ENCODE measurements around the gene CADPS2.
"Not testable (repeated sequence)": the region's sequence is repeated elsewhere in the genome, so short reads cannot be mapped to it uniquely, and the experiment has no call there.

Gene CADPS2

GRCh38 chr7:122673951-122674350 lies 212.3 kb downstream of the CADPS2 start:
- DNase-seq (ENCODE audit: low read depth) = no peak

GRCh38 chr7:122672536-122672935 lies 213.7 kb downstream of the CADPS2 start:
- no peak for DNase-seq (ENCODE audit: low read depth)

- DNase-seq (ENCODE audit: low read depth) = no peak
Observed at GRCh38 chr7:122663733-122664132, 222.5 kb downstream of the CADPS2 start.

DNA sequence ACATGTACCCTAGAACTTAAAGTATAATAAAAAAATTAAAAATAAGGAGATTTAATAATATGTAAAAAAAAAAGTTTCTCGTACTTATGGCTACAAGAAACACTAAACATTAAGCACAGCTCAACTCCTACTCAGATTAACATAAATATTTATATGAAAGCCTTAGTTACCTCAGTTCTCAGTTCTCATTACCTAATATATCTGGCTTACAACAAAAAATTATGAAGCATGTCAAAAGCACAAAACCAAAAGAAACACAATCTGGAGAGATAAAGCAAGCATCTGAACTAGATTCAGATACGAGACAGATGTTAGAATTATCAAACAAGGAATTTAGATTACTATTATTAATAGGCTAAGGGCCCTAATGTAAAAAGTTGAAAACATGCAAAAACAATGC lies 227.4 kb downstream of the CADPS2 start:
- DNase-seq (ENCODE audit: low read depth) = no peak

- no peak for DNase-seq (ENCODE audit: low read depth)
Observed at GRCh38 chr7:122653685-122654084, 232.6 kb downstream of the CADPS2 start.

DNA sequence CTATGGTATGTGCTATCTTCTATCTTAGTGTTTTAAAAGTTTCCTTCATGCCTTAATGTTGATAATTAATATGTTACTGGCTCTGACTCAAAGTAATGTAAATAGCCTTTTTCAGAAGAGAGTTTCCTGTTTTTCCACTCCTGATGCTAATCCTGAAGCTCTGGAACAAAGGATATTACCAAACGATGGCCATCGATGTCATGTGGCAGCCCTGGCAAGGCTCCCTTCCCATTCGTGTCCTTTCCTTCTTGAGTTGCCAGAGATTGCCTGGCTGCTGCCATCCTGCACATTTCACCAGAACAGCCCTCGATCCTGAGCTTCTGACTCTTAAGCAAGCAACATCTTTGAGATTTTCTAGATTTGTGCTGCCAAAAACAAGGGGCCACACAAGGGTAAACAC lies 233.4 kb downstream of the CADPS2 start:
- no peak for DNase-seq (ENCODE audit: low read depth)

- DNase-seq (ENCODE audit: low read depth) = no peak
Observed at GRCh38 chr7:122651451-122651850, 234.8 kb downstream of the CADPS2 start.

DNA sequence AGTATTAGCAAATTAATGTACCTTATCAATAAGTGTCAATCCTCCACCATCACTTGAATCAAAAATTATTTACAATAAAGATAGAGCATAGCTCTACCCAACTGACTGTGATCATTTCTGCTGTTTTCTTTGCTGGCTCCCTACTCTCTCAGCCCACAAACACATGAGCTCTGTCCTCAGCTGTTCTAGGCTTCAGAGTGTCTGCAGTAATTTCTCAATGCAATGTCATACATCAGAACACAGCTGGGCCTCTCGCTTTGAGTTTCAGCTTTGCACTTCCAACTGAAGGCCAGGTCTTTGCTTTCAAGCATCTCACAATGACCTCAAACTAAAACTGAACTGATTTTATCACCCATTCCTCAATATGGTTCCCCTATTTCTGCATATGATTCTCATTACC lies 243.0 kb downstream of the CADPS2 start:
- no peak for DNase-seq (ENCODE audit: low read depth)

DNA sequence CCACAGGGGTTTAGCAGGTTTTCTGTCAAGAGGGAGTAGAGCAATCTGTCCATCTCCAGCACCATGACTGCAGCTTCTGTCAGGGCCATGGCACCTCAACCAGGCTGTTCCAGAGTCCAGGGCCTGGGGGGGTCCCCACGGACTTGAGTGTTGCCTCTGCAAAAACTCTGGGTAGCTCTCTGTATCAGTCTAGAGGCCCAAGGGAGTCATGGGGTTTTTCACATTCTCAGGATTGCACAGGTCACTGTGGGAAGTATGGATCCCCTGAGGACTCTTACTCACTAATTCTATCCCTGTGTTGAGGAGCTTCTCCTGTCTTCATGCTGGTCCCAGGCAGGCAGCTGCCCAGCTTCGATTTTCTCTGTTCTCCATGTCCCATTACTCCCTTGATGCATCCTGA lies 247.8 kb downstream of the CADPS2 start:
- DNase-seq (ENCODE audit: low read depth) = no peak

GRCh38 chr7:122637784-122638183 lies 248.5 kb downstream of the CADPS2 start:
- no peak for DNase-seq (ENCODE audit: low read depth)

GRCh38 chr7:122635481-122635880 lies 250.8 kb downstream of the CADPS2 start:
- not testable (repeated sequence) for DNase-seq (ENCODE audit: low read depth)

- no peak for DNase-seq (ENCODE audit: low read depth)
Observed at GRCh38 chr7:122633472-122633871, 252.8 kb downstream of the CADPS2 start.

DNA sequence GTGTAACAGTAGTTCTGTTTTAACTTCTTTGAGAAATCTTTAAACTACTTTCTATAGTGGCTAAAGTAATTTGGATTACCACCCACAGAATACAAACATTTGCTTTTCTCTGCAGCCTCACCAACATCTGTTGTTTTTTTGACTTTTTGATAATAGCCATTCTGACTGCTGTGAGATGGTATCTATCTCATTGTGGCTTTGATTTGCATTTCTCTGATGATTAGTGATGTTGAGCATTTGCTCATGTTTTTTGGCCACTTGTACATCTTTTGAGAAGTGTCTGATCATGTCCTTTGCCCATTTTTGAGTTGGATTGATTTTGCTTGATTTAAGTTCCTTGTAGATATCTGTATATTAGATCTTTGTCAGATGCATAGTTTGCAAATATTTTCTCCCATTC lies 254.0 kb downstream of the CADPS2 start:
- no peak for DNase-seq (ENCODE audit: low read depth)

- no peak for DNase-seq (ENCODE audit: low read depth)
Observed at GRCh38 chr7:122629412-122629953, 256.8 kb downstream of the CADPS2 start.

DNA sequence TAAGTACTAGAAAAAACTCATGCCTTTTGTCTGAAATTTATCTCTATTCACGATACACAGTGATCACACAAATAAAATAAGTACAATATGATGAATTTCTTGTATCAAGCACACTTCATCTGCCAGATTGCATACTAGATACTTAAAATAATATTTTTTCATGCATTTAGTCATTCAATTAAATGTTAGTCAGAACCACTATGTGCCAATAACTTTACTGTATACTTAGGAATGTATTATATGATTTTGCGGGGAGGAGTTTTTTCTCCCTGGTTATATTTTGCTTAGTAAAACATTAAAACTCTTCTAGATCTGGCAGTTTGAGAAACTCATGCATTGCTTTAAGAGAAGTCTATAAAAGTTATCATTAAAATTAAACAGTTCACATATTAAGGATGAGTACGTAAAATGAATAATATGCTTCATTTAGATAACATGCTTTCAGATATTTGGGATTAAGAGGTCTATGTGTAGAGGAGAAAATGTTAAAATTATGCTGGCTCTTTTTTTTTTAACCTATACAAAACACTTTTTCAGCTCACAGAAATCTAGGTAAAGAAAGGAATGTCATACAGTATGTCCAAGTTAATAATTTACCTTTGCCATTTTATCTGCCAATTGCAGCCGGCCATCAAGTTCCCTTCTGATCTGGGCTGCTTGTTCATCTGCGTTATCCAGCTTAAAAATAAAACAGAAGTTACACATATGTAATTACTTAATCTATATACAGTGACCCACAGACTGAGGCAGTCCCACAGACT lies 257.4 kb downstream of the CADPS2 start:
- no peak for DNase-seq (ENCODE audit: low read depth)

DNA sequence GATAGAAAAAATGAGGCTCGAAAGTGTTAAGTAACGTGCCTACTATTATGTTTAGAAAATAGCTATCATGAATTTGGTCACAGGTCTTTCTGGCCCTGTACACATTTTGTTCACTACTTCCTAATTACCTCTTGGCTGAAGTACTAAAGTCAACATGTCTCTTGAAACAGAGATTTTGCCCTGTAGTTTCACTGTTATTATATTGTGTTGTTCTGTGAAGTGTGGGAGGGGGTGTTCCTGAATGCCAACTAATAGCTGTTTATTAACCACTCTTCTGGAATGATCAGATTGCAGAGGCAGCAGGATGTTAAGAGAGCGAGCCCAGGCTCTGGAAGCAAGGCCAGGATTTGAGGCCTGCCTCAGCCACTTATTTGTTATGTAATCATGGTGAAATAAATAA lies 259.5 kb downstream of the CADPS2 start:
- no peak for DNase-seq (ENCODE audit: low read depth)

GRCh38 chr7:122622682-122623081 lies 263.6 kb downstream of the CADPS2 start:
- DNase-seq (ENCODE audit: low read depth) = no peak

DNA sequence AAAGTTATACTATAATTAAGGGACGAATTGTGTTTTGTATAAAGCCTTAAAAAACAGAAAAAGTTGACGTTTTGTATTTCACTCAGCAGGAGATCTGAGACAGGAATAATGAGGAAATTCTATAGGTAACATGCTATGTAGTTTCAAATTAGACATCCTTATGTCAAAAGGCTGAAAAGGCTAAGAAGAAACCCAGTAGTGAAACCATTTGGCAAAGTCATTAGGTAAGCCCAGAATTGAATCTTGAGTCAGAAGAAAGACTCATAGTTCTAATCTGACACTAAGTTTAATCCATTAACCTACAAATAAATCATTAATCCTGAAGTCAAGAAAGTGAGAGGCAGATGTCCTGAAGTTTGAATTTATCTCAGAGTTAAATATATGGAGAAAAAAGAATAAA lies 266.6 kb downstream of the CADPS2 start:
- DNase-seq (ENCODE audit: low read depth) = no peak

- no peak for DNase-seq (ENCODE audit: low read depth)
Observed at GRCh38 chr7:122618585-122619189, 267.6 kb downstream of the CADPS2 start.

DNA sequence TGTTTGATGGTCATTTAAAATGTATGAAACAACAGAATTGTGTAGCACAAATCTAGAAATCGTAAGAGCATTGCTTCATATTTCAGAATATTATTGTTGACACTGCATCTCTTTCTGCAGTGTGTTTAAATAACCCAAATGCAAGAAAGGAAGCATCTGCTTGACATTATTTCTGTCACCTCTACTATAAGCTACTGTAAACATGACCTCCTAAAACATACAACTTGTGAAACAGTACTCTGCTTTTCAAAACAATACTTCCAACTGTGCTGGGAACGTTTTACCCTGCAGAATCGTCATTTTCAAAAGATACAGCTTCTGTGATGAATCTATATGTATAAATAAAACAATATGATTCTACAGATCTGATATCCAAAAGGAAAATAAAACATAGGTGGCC lies 269.3 kb downstream of the CADPS2 start:
- DNase-seq (ENCODE audit: low read depth) = no peak

DNA sequence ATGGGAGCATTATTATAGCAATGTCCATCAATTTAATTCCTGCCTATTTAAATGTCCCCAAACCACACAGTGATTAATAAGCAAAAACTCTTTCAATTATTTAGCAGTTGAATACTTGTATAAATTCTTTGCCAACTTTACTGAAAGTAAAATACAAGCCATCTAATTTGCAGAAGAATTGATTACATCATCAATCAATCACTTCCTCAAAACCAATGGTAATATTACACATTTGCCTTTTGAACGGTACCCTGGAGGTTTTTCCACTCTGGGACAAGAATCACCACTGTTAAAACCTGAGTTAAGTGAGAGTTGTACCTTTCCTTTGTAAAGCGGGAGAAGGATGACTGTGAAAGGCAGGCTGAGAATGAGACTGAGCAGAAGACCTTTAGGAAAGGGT lies 280.3 kb downstream of the CADPS2 start:
- DNase-seq (ENCODE audit: low read depth) = no peak

GRCh38 chr7:122604251-122604650 lies 282.0 kb downstream of the CADPS2 start:
- no peak for DNase-seq (ENCODE audit: low read depth)

DNA sequence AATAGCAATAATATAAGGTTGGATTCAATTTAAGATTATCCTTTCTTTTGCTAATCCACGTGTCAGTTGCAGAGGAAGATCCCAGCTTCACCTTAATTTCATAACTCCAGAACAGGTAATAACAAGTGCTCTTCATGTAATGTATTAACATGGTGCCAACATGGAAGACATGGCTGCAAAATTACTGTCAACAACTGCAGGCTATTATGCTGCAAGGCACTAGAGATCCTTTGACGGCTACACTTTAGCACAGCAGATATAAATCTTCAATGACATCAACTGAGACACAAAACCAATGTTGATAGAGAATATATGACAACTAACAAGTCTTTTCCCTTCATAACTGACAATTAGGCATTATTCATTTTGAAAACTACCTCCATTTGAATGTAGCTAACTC lies 283.5 kb downstream of the CADPS2 start:
- DNase-seq (ENCODE audit: low read depth) = no peak

- no peak for DNase-seq (ENCODE audit: low read depth)
Observed at GRCh38 chr7:122600630-122601029, 285.6 kb downstream of the CADPS2 start.
